Cardiac muscle cell (in vitro differentiated cells and primary cell): ENCODE measurements around the gene TMPRSS3. TPM values are rescaled to one million over a fixed set of nuclear protein-coding genes. Genes with fewer than 3 reads are reported as not detected.

Experiments
- DNase-seq, 2 donors: peaks; one replicate each; pipeline versions ENCODE4 v3.0.0 to v3.0.0-alpha.2; 2010 to 2017; ENCODE audit warnings: low read depth in 1 of 2, low spot score in 1 of 2
- H3K27ac ChIP-seq: fragments of 200-600 bp; sonication (generic); 2 replicates; pipeline ENCODE4 v1.5.1; 2016
- H3K27me3 ChIP-seq: fragments of 200-600 bp; sonication (generic); 2 replicates; pipeline ENCODE4 v1.6.0; 2016; ENCODE audit warnings: control low read depth
- H3K36me3 ChIP-seq: fragments of 200-600 bp; sonication (generic); 2 replicates; pipeline ENCODE4 v1.5.1; 2016; ENCODE audit warnings: control low read depth
- H3K4me1 ChIP-seq: fragments of 200-600 bp; sonication (generic); 2 replicates; pipeline ENCODE4 v1.8.1; 2017; ENCODE audit warnings: low read depth, mild to moderate bottlenecking, mixed run types
- H3K4me3 ChIP-seq: fragments of 200-600 bp; sonication (generic); 2 replicates; pipeline ENCODE4 v1.5.1; 2016; ENCODE audit warnings: mild to moderate bottlenecking
- H3K9me3 ChIP-seq: fragments of 200-600 bp; sonication (generic); 2 replicates; pipeline ENCODE4 v1.5.1; 2017; ENCODE audit warnings: low read depth, mild to moderate bottlenecking, control low read depth
- polyA plus RNA-seq: library from polyadenylated mRNA; unstranded; fragments of >200 nt; fragmentation: Nextera tagmentation; extraction: Ambion mirVana; gene quantifications from 2 replicates; pipeline ENCODE4 v1.2.1, GENCODE V29; 2016
- total RNA-seq: library from RNA; depleted of rRNA; stranded (reverse); fragments of >200 nt; gene quantifications from 2 replicates; pipeline ENCODE4 v1.2.3, GENCODE V29; 2016
- TF ChIP-seq, protein P1 (sequence below): IDR thresholded peaks from 2 replicates; pipeline ENCODE4 v1.5.1; 2012; ENCODE audit warnings: low read depth, mild to moderate bottlenecking, low read length

Gene TMPRSS3
- total and polyA plus RNA-seq, 2 experiments from 2014 or later = not detected

DNA sequence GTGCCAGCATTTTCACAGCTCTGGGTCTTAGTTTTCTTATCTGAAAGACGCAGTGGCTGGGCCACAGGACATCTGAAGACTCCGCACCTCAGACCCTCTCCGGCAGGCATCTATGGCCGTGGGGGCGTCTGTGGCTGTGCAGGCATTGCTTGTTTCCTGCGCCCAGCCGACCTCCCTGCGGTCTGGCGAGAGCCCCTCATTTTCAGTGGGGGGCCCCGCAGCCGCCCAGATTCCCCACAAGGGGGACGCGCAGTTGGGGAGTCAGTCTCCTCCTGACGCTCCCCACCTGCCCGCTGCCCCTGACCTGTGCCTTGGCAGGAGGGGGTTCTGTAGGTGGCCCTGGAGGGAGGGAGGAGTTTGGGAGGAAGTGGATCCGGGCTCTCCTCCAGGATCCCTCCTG lies 26.0 kb downstream of the TMPRSS3 start:
- H3K9me3 ChIP-seq = no peaks in the 10 kb centered on the region
- H3K4me3 ChIP-seq = no peak overlapping the region
- TF ChIP-seq, protein P1, sequence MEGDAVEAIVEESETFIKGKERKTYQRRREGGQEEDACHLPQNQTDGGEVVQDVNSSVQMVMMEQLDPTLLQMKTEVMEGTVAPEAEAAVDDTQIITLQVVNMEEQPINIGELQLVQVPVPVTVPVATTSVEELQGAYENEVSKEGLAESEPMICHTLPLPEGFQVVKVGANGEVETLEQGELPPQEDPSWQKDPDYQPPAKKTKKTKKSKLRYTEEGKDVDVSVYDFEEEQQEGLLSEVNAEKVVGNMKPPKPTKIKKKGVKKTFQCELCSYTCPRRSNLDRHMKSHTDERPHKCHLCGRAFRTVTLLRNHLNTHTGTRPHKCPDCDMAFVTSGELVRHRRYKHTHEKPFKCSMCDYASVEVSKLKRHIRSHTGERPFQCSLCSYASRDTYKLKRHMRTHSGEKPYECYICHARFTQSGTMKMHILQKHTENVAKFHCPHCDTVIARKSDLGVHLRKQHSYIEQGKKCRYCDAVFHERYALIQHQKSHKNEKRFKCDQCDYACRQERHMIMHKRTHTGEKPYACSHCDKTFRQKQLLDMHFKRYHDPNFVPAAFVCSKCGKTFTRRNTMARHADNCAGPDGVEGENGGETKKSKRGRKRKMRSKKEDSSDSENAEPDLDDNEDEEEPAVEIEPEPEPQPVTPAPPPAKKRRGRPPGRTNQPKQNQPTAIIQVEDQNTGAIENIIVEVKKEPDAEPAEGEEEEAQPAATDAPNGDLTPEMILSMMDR = no peak
- DNase-seq = no peak
- no peaks in the 10 kb centered on the region for H3K36me3 ChIP-seq
- H3K27ac ChIP-seq = no peak overlapping the region
- no peaks in the 10 kb centered on the region for H3K4me1 ChIP-seq
- H3K27me3 ChIP-seq = peaks cover 6% of the 10 kb centered on the region

DNA sequence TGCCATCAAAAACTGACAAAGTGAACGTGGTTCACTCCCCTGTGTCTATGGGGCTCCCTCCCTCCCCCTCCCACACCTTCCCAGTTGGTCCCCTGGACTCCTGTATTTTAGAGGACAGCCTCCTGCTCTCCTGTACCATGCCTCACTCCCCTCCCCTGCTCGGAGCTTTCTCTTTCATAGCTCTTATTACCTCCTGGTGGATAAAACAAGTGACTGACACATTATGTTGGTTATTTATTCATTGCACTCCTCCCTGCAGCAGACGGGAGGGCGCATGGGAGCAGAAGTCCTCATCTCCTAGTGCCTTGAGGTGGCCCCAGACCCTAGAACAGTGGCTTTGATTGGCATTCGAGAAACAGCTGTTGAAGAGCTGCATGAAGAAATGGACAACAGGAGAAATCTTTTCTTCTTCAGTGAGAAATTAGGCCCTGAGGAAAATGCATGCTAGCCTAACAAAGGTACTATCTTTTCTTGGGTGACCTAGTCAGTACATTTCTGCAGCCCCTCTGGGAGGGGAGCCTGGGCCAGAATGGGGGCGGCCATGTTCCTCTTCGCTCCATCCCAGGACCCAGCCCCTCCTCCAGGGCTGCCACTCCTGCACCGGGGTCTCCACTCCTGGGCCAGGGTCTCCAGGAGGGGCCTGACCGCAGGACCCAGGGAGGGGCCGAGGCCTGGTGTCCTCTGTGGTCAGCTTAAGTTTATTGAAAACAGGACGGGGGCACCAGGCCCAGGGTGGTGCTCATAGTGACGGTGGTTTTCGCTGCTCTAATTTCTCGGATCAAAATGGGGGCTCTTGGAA lies 28.3 kb downstream of the TMPRSS3 start:
- H3K36me3 ChIP-seq = no peaks in the 10 kb centered on the region
- no peaks in the 10 kb centered on the region for H3K27me3 ChIP-seq
- no peak for DNase-seq
- H3K9me3 ChIP-seq = no peaks in the 10 kb centered on the region
- H3K27ac ChIP-seq = no peak overlapping the region
- H3K4me1 ChIP-seq = no peaks in the 10 kb centered on the region
- TF ChIP-seq, protein P1 = no peak
- no peak overlapping the region for H3K4me3 ChIP-seq

DNA sequence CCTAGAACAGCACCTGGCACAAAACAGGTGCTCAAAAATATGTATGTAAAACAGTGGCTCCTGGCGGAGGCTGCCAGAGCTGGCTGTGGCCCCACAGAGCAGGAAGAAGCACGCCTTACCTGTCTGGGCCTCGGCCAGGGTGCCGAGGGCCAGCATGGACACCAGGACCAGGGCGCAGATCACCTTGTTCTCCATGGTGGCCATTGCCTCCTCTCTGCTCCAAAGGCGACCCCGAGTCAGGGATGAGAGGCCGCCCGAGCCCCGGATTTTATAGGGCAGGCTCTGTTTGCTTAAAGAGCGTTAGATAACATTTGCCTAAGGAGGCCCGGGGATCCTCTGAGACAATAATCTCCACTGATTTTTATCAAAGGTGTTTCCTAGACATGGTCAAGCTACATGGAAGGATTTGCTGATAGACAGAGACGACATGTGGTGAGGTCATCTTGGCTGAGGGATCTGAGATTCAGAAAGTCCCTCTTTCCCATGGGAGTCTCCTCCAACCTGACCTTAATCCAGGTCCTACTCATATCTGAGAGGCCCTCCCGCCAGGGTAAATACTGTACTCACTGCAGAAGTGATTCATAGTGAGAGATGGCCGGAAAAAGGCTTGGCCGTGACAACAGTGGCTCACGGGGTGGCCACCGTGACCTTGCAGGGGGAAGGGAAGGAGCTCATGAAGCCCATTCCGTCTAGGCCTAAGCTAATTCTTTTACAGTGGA lies 29.4 kb downstream of the TMPRSS3 start, which contains the start of gene TFF1:
Gene TFF1 (minus strand): TSS at position 244 of the 719 bp plus-strand sequence. CDS start 40 bp downstream, at position 204.
- no peaks in the 10 kb centered on the region for H3K36me3 ChIP-seq
- H3K27me3 ChIP-seq = no peaks in the 10 kb centered on the region
- no peak within 1 kb of the TSS for H3K4me3 ChIP-seq
- H3K4me1 ChIP-seq = no peaks in the 10 kb centered on the region
- TF ChIP-seq, protein P1 = no peak
- no peak within 1 kb of the TSS for H3K27ac ChIP-seq
- no peak for DNase-seq
- H3K9me3 ChIP-seq = no peaks in the 10 kb centered on the region

DNA sequence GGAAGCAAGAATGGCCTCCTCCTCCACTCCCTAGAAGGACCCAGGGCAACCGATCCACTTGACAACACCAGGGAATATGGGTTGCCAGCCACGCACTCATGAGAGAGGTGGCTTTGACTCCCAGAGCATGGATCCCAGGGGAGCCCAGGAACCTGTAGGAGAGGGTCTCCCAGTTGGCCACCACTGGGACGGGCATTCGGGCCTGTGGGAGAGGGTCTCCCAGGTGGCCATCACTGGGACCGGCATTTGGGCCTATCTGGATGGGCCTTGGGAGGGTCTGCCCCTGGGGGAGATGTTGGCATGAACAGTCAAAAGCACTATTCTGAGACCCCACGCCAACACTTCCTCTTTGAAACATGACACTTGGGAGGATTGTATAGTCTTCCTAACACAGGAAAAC lies 30.1 kb downstream of the TMPRSS3 start:
- no peaks in the 10 kb centered on the region for H3K4me1 ChIP-seq
- no peaks in the 10 kb centered on the region for H3K9me3 ChIP-seq
- no peak overlapping the region for H3K27ac ChIP-seq
- TF ChIP-seq, protein P1 = no peak
- no peak for DNase-seq
- no peaks in the 10 kb centered on the region for H3K36me3 ChIP-seq
- H3K4me3 ChIP-seq = no peak overlapping the region
- no peaks in the 10 kb centered on the region for H3K27me3 ChIP-seq

DNA sequence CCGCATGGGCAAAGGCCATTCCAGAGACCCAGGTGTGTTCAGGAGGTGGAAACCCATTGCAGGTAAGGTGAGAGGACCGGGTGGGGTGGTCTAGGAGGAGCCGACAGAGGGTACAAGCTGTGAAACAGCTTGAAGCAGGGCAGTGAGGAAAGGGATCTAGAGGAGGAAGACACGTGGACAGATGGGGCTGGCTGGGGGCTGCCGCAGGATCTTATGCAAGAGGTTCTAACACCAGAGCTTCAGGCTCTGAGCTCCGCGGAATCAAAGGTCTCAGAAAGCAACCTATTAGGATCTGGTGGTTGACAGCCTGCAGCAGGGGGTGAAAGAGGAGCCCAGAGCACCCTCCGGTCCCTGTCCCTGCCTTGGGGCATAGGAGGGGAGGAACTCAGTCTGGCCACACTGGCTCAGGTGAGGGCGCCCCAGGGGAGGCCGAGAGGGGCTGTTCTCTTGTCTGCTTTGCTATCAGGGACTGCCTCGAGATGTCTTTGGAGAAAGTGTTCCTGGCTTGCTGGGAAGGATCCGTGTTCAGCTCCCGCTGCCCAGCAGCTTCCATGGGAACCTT lies 31.5 kb downstream of the TMPRSS3 start:
- Histone ChIP-seq H3K36me3 (no peaks in the 10 kb centered on the region), H3K4me1 (no peaks in the 10 kb centered on the region), H3K4me3 (no peak overlapping the region), H3K27ac (no peak overlapping the region), H3K27me3 (no peaks in the 10 kb centered on the region), H3K9me3 (no peaks in the 10 kb centered on the region)
- TF ChIP-seq, protein P1 = no peak
- DNase-seq = no peak
